GM12874 (cell line): ENCODE results near the gene SLC35F3.
A peak's percentile ranks its signal among the peaks of the same experiment; 100 is the strongest.

ENCODE experiments used
- CTCF ChIP-seq: IDR thresholded peaks from 2 replicates; pipeline ENCODE4 v1.5.1; 2011; ENCODE audit warnings: low read depth, mild to moderate bottlenecking, control low read depth, low read length, moderate library complexity; ENCODE audit not compliant: insufficient read depth

SLC35F3 gene

GRCh38 chr1:234321231-234321630 lies 416.8 kb downstream of the SLC35F3 start:
- no peak for TF ChIP-seq CTCF

- no peak for TF ChIP-seq CTCF
These were observed 417.6 kb downstream of the SLC35F3 start for GRCh38 chr1:234322097-234322496.

GRCh38 chr1:234322979-234323378 lies 418.5 kb downstream of the SLC35F3 start:
- TF ChIP-seq CTCF: peak; percentile 70

- TF ChIP-seq CTCF: no peak
These were observed 420.3 kb downstream of the SLC35F3 start for GRCh38 chr1:234324821-234325220.

GRCh38 chr1:234325878-234326496 lies 421.5 kb downstream of the SLC35F3 start:
- no peak for TF ChIP-seq CTCF

GRCh38 chr1:234326497-234327366 lies 422.3 kb downstream of the SLC35F3 start:
- TF ChIP-seq CTCF: peak; percentile 82

GRCh38 chr1:234327577-234328164 lies 423.2 kb downstream of the SLC35F3 start:
- TF ChIP-seq CTCF: no peak
